Measurements from ENCODE around the gene C4BPB. TPM values are rescaled to one million over a fixed set of nuclear protein-coding genes. Genes with fewer than 3 reads are reported as not detected.

The C4BPB gene
- total RNA-seq, 3 donors from 2014 or later: 4.4 to 20.0 (median 7.2) TPM

- TF ChIP-seq CTCF (IDR thresholded peaks at IDR 0.05): no peak
- H3K4me1 ChIP-seq (ENCODE audit: low read depth): no peaks in the 10 kb centered on the region
- ATAC-seq (peak; percentile 55), DNase-seq (no peak)
- intact Hi-C loops (cut with DNase I, micrococcal nuclease): no loop called here
- no peak overlapping the region for H3K4me3 ChIP-seq
- H3K36me3 ChIP-seq (ENCODE audit: low read depth): no peaks in the 10 kb centered on the region
- no peaks in the 10 kb centered on the region for H3K9me3 ChIP-seq
Measured at GRCh38 chr1:207145401-207146058, 56.9 kb downstream of the C4BPB start.

Other genes starting within 250 kb of the C4BPB start
- gene IL20, start 223.2 kb upstream of the C4BPB start, total RNA-seq: not detected
- gene IL24, start 191.4 kb upstream of the C4BPB start, total RNA-seq: not detected
- 1 to 10 TPM; 1.6 to 5.6 (median 4.6) TPM for gene FCMR, start 166.9 kb upstream of the C4BPB start, total RNA-seq
- over 10,000 TPM in 1 of 3 donors, 1,000 to 10,000 TPM in 2; 4,355 to 12,072 (median 9,452) TPM for gene PIGR, start 142.4 kb upstream of the C4BPB start, total RNA-seq
- gene FCAMR, start 118.4 kb upstream of the C4BPB start, total RNA-seq: under 1 TPM; 0.41 to 0.98 (median 0.84) TPM
- 10 to 100 TPM in 2 of 3 donors, 1 to 10 TPM in 1; 8.7 to 31.0 (median 25.4) TPM for gene C1orf116, start 56.1 kb upstream of the C4BPB start, total RNA-seq
- gene YOD1, start 37.7 kb upstream of the C4BPB start, total RNA-seq: 1 to 10 TPM; 5.8 to 7.8 (median 7.8) TPM
- gene PFKFB2, start 35.6 kb upstream of the C4BPB start, total RNA-seq: 100 to 1,000 TPM in 1 of 3 donors, 10 to 100 TPM in 2; 45.1 to 118 (median 90.2) TPM
- gene C4BPA, start 15.4 kb downstream of the C4BPB start, total RNA-seq: 1 to 10 TPM; 1.5 to 5.9 (median 1.9) TPM
- gene CD55, start 232.8 kb downstream of the C4BPB start, total RNA-seq: 10 to 100 TPM; 40.1 to 53.0 (median 50.8) TPM

Measured in mucosa of descending colon (tissue), 3 donors.